ENCODE data around the gene EIF2B4. TPM values are rescaled to one million over a fixed set of nuclear protein-coding genes. Genes with fewer than 3 reads are reported as not detected.

The EIF2B4 gene
- total RNA-seq, 1 donor from 2014 or later: 49.6 TPM

GRCh38 chr2:27369471-27370025, 590 bp downstream of the EIF2B4 start:
- H3K4me1 Mint-ChIP-seq (ENCODE audit: low read depth): peaks cover 23% of the 10 kb centered on the region
- no peaks in the 10 kb centered on the region for H3K9me3 Mint-ChIP-seq (ENCODE audit: low read depth)
- H3K4me3 Mint-ChIP-seq (ENCODE audit: low read depth): peak overlapping the region; percentile 87

DNA sequence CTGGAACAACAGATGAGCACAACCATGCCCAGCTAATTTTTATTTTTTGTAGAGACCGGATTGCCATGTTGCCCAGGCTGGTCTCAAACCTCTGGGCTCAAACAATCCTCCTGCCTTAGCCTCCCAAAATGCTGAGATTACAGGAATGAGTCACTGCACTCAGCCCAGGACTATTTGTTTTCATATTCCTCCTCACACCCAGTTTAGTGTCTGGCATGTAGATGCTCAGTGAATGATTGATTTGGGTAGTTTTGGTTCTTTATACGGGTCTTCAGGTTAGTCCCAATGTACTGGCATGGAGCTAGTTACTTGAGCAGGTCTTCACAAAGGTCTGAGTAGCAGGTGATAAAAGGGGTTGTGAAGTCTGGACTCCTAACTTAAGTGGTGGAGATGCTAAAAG, 6.2 kb downstream of the EIF2B4 start:
- Mint-ChIP-seq H3K36me3 (ENCODE audit: insufficient read depth) (peaks cover 18% of the 10 kb centered on the region), H3K4me3 (ENCODE audit: low read depth) (no peak overlapping the region), H3K27me3 (no peaks in the 10 kb centered on the region), H3K9me3 (ENCODE audit: low read depth) (no peaks in the 10 kb centered on the region), H3K27ac (no peak overlapping the region), H3K4me1 (ENCODE audit: low read depth) (peaks cover 2% of the 10 kb centered on the region)
- DNase-seq (ENCODE audit: low spot score, unreplicated experiment): no peak
- TF ChIP-seq, protein P1, sequence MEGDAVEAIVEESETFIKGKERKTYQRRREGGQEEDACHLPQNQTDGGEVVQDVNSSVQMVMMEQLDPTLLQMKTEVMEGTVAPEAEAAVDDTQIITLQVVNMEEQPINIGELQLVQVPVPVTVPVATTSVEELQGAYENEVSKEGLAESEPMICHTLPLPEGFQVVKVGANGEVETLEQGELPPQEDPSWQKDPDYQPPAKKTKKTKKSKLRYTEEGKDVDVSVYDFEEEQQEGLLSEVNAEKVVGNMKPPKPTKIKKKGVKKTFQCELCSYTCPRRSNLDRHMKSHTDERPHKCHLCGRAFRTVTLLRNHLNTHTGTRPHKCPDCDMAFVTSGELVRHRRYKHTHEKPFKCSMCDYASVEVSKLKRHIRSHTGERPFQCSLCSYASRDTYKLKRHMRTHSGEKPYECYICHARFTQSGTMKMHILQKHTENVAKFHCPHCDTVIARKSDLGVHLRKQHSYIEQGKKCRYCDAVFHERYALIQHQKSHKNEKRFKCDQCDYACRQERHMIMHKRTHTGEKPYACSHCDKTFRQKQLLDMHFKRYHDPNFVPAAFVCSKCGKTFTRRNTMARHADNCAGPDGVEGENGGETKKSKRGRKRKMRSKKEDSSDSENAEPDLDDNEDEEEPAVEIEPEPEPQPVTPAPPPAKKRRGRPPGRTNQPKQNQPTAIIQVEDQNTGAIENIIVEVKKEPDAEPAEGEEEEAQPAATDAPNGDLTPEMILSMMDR (IDR thresholded peaks at IDR 0.05; ENCODE audit: unreplicated experiment): no peak

More at GRCh38 chr2:27369471-27370025, 590 bp downstream of the EIF2B4 start:
- peak overlapping the region; percentile 97 for H3K27ac Mint-ChIP-seq
- no peak for DNase-seq (ENCODE audit: low spot score, unreplicated experiment)
- TF ChIP-seq, protein P1 (IDR thresholded peaks at IDR 0.05; ENCODE audit: unreplicated experiment): no peak
- no peaks in the 10 kb centered on the region for H3K27me3 Mint-ChIP-seq
- H3K36me3 Mint-ChIP-seq (ENCODE audit: insufficient read depth): peaks cover 25% of the 10 kb centered on the region

GRCh38 chr2:27362678-27363420, 7.3 kb downstream of the EIF2B4 start:
- peak overlapping the region; percentile 56 for H3K27ac Mint-ChIP-seq
- H3K4me1 Mint-ChIP-seq (ENCODE audit: low read depth): peaks cover 3% of the 10 kb centered on the region
- no peaks in the 10 kb centered on the region for H3K27me3 Mint-ChIP-seq
- TF ChIP-seq, protein P1 (IDR thresholded peaks at IDR 0.05; ENCODE audit: unreplicated experiment): no peak
- no peak overlapping the region for H3K4me3 Mint-ChIP-seq (ENCODE audit: low read depth)
- peaks cover 23% of the 10 kb centered on the region for H3K36me3 Mint-ChIP-seq (ENCODE audit: insufficient read depth)
- no peak for DNase-seq (ENCODE audit: low spot score, unreplicated experiment)
- no peaks in the 10 kb centered on the region for H3K9me3 Mint-ChIP-seq (ENCODE audit: low read depth)

- H3K36me3 Mint-ChIP-seq (ENCODE audit: insufficient read depth): peaks cover 8% of the 10 kb centered on the region
- H3K4me1 Mint-ChIP-seq (ENCODE audit: low read depth): peaks cover 18% of the 10 kb centered on the region
- no peaks in the 10 kb centered on the region for H3K27me3 Mint-ChIP-seq
- DNase-seq (ENCODE audit: low spot score, unreplicated experiment): peak; percentile 89
- H3K9me3 Mint-ChIP-seq (ENCODE audit: low read depth): no peaks in the 10 kb centered on the region
- H3K27ac Mint-ChIP-seq: peak within 1 kb of the TSS; percentile 99
- peak within 1 kb of the TSS; percentile 96 for H3K4me3 Mint-ChIP-seq (ENCODE audit: low read depth)
- TF ChIP-seq, protein P1 (IDR thresholded peaks at IDR 0.05; ENCODE audit: unreplicated experiment): no peak
Measured at GRCh38 chr2:27356382-27357181, 13.6 kb downstream of the EIF2B4 start, which contains the start of gene GTF3C2. Gene GTF3C2 (minus strand): TSS chr2:27356764. CDS start chr2:27343554, 13,210 bp downstream.

GRCh38 chr2:27356056-27356381, 14.1 kb downstream of the EIF2B4 start:
- Mint-ChIP-seq H3K36me3 (ENCODE audit: insufficient read depth) (peaks cover 8% of the 10 kb centered on the region), H3K9me3 (ENCODE audit: low read depth) (no peaks in the 10 kb centered on the region), H3K4me1 (ENCODE audit: low read depth) (peaks cover 18% of the 10 kb centered on the region), H3K27me3 (no peaks in the 10 kb centered on the region), H3K27ac (peak overlapping the region; percentile 99), H3K4me3 (ENCODE audit: low read depth) (peak overlapping the region; percentile 96)
- TF ChIP-seq, protein P1 (IDR thresholded peaks at IDR 0.05; ENCODE audit: unreplicated experiment): no peak
- DNase-seq (ENCODE audit: low spot score, unreplicated experiment): no peak
